ENCODE results near the gene GREB1.

The GREB1 gene

GRCh38 chr2:11687736-11688135 is 153.9 kb downstream of the GREB1 start:
- DNase-seq: no peak

- DNase-seq: peak; percentile 33
Observed at GRCh38 chr2:11688222-11689069, 154.6 kb downstream of the GREB1 start.

- no peak for DNase-seq
Observed at GRCh38 chr2:11691076-11691660, 157.3 kb downstream of the GREB1 start.

Data from activated gamma-delta T cell (primary cell).